Nephron progenitor cell (in vitro differentiated cells): Measurements from ENCODE around the gene GALR1.

Experiments
- DNase-seq: peaks from one replicate; pipeline ENCODE4 v3.0.0; 2021
- H3K27ac Mint-ChIP-seq: 2 replicates; pipeline ENCODE4 v1.8.0; 2021; ENCODE audit warnings: mild to moderate bottlenecking, moderate library complexity, mixed read lengths
- H3K27me3 Mint-ChIP-seq: 2 replicates; pipeline ENCODE4 v1.8.0; 2021; ENCODE audit warnings: mild to moderate bottlenecking, low read depth, mixed read lengths; ENCODE audit not compliant: poor library complexity
- H3K36me3 Mint-ChIP-seq: 2 replicates; pipeline ENCODE4 v1.8.0; 2021; ENCODE audit warnings: low read depth, mixed read lengths
- H3K4me1 Mint-ChIP-seq: 2 replicates; pipeline ENCODE4 v1.8.0; 2021; ENCODE audit warnings: mixed read lengths
- H3K4me3 Mint-ChIP-seq: 2 replicates; pipeline ENCODE4 v1.8.0; 2021; ENCODE audit warnings: mild to moderate bottlenecking, moderate library complexity, mixed read lengths
- H3K9me3 Mint-ChIP-seq: 2 replicates; pipeline ENCODE4 v1.8.0; 2021; ENCODE audit warnings: mild to moderate bottlenecking, moderate library complexity, mixed read lengths
- CTCF ChIP-seq: fragments of 200-600 bp; sonication (generic); IDR thresholded peaks from 2 replicates; pipeline ENCODE4 v1.5.0; 2021; ENCODE audit warnings: antibody characterized with exemption

The GALR1 gene

GRCh38 chr18:77205769-77206168 lies 43.9 kb upstream of the GALR1 start:
- no peaks in the 10 kb centered on the region for H3K9me3 Mint-ChIP-seq
- no peak for TF ChIP-seq CTCF
- H3K36me3 Mint-ChIP-seq: no peaks in the 10 kb centered on the region
- no peak overlapping the region for H3K4me3 Mint-ChIP-seq
- H3K27ac Mint-ChIP-seq: no peak overlapping the region
- H3K4me1 Mint-ChIP-seq: no peaks in the 10 kb centered on the region
- no peak for DNase-seq
- peaks cover 24% of the 10 kb centered on the region for H3K27me3 Mint-ChIP-seq

GRCh38 chr18:77206676-77207374 lies 42.8 kb upstream of the GALR1 start:
- H3K4me3 Mint-ChIP-seq: no peak overlapping the region
- H3K36me3 Mint-ChIP-seq: no peaks in the 10 kb centered on the region
- H3K27ac Mint-ChIP-seq: no peak overlapping the region
- H3K4me1 Mint-ChIP-seq: no peaks in the 10 kb centered on the region
- H3K27me3 Mint-ChIP-seq: peaks cover 30% of the 10 kb centered on the region
- DNase-seq: no peak
- no peaks in the 10 kb centered on the region for H3K9me3 Mint-ChIP-seq
- TF ChIP-seq CTCF: no peak

GRCh38 chr18:77207540-77207939 lies 42.1 kb upstream of the GALR1 start:
- Mint-ChIP-seq H3K27ac (no peak overlapping the region), H3K36me3 (no peaks in the 10 kb centered on the region), H3K27me3 (peaks cover 30% of the 10 kb centered on the region), H3K4me3 (no peak overlapping the region), H3K9me3 (no peaks in the 10 kb centered on the region), H3K4me1 (no peaks in the 10 kb centered on the region)
- TF ChIP-seq CTCF: peak; percentile 8
- no peak for DNase-seq

- TF ChIP-seq CTCF: no peak
- Mint-ChIP-seq H3K4me3 (no peak overlapping the region), H3K4me1 (no peaks in the 10 kb centered on the region), H3K36me3 (no peaks in the 10 kb centered on the region), H3K9me3 (no peaks in the 10 kb centered on the region), H3K27ac (no peak overlapping the region), H3K27me3 (peaks cover 30% of the 10 kb centered on the region)
- no peak for DNase-seq
Observed at GRCh38 chr18:77208964-77209363, 40.7 kb upstream of the GALR1 start.

GRCh38 chr18:77209587-77209986 lies 40.1 kb upstream of the GALR1 start:
- TF ChIP-seq CTCF: no peak
- Mint-ChIP-seq H3K4me3 (no peak overlapping the region), H3K4me1 (no peaks in the 10 kb centered on the region), H3K36me3 (no peaks in the 10 kb centered on the region), H3K27ac (no peak overlapping the region), H3K9me3 (no peaks in the 10 kb centered on the region), H3K27me3 (peaks cover 30% of the 10 kb centered on the region)
- no peak for DNase-seq

GRCh38 chr18:77210249-77210648 lies 39.4 kb upstream of the GALR1 start:
- Mint-ChIP-seq H3K9me3 (no peaks in the 10 kb centered on the region), H3K27me3 (peaks cover 30% of the 10 kb centered on the region), H3K4me1 (no peaks in the 10 kb centered on the region), H3K4me3 (no peak overlapping the region), H3K36me3 (no peaks in the 10 kb centered on the region), H3K27ac (no peak overlapping the region)
- no peak for DNase-seq
- TF ChIP-seq CTCF: no peak
